C4-2B (cell line): ENCODE data around the gene RBM38.

Source experiments
- H3K27ac ChIP-seq: fragments of 450-650 bp; 2 replicates; pipeline ENCODE4 v1.5.1; 2017
- ZFX ChIP-seq: fragments of 450-650 bp; IDR thresholded peaks from 2 replicates; pipeline ENCODE4 v1.6.1; 2017
- TF ChIP-seq, protein P1 (sequence below): fragments of 450-650 bp; conservative IDR thresholded peaks from 2 replicates; pipeline ENCODE4 v1.5.1; 2017; ENCODE audit warnings: mild to moderate bottlenecking

Gene RBM38

DNA sequence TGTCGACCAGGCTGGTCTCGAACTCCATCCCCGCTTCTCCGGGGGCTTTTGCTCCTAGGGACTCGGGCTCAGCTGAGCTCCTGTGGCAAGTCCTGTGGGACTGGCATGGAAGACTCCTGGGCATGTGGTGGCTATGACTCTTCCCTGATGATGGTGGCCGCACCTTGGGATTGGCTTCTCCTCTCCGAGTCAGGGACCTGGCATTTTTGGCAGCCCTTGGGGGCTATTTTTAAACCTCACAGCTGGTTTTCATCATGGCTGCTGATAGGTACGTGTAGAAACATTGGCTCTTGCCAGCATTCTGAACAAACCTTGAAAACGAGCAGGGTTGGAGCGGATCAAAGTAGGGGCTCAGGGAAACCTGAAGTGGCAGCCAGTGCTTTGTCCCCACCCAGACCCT lies 54.1 kb downstream of the RBM38 start:
- no peak overlapping the region for H3K27ac ChIP-seq
- TF ChIP-seq ZFX: no peak
- TF ChIP-seq, protein P1, sequence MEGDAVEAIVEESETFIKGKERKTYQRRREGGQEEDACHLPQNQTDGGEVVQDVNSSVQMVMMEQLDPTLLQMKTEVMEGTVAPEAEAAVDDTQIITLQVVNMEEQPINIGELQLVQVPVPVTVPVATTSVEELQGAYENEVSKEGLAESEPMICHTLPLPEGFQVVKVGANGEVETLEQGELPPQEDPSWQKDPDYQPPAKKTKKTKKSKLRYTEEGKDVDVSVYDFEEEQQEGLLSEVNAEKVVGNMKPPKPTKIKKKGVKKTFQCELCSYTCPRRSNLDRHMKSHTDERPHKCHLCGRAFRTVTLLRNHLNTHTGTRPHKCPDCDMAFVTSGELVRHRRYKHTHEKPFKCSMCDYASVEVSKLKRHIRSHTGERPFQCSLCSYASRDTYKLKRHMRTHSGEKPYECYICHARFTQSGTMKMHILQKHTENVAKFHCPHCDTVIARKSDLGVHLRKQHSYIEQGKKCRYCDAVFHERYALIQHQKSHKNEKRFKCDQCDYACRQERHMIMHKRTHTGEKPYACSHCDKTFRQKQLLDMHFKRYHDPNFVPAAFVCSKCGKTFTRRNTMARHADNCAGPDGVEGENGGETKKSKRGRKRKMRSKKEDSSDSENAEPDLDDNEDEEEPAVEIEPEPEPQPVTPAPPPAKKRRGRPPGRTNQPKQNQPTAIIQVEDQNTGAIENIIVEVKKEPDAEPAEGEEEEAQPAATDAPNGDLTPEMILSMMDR: no peak

DNA sequence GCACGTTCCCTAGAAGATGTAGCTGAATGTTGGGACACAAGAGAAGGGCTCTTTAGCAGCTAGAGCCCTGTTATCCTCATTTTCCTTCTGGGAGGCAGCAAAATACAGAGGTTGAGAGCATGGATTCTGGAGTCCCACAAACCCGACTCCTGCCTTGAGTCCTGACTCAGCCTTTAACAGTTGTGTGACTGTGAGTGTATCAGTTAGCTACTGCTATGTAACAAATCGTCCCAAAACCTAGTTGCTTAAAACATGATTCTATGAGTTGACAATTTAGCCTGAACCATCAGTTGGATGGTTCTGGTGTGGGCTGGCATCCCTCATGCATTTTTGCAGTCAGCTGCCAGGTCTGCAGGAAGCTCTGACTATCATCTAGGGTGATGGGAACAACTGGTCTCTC lies 54.6 kb downstream of the RBM38 start:
- H3K27ac ChIP-seq: no peak overlapping the region
- no peak for TF ChIP-seq ZFX
- TF ChIP-seq, protein P1: no peak

DNA sequence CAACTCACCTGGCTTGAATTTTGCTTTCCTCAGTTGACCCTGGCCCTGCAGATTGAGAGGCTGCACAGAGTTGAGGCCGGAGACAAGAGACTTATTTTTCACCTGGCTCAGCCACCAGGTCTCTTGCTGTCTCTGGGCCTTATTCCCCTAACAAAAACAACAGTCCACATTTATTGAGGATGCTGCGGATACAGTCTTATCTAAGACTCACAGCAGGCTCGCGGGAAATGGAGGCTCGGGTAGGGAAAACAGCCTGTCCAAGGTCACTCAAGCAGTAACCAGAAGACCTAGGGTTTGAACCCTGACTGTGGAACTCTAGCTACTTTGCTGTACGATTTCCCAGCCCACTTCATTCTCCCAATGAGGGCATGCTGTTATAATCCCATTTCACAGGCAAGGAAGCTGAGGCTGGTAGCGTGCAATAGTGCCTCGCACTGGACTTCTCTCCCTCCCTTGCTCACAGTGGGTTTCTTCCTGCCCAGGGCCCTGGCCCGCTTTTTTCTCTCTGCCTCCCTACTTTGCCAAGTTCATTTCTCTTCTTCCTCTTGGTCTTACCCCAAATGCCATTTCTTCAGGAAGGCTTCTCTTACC lies 57.7 kb downstream of the RBM38 start:
- TF ChIP-seq ZFX: no peak
- TF ChIP-seq, protein P1: no peak
- no peak overlapping the region for H3K27ac ChIP-seq

DNA sequence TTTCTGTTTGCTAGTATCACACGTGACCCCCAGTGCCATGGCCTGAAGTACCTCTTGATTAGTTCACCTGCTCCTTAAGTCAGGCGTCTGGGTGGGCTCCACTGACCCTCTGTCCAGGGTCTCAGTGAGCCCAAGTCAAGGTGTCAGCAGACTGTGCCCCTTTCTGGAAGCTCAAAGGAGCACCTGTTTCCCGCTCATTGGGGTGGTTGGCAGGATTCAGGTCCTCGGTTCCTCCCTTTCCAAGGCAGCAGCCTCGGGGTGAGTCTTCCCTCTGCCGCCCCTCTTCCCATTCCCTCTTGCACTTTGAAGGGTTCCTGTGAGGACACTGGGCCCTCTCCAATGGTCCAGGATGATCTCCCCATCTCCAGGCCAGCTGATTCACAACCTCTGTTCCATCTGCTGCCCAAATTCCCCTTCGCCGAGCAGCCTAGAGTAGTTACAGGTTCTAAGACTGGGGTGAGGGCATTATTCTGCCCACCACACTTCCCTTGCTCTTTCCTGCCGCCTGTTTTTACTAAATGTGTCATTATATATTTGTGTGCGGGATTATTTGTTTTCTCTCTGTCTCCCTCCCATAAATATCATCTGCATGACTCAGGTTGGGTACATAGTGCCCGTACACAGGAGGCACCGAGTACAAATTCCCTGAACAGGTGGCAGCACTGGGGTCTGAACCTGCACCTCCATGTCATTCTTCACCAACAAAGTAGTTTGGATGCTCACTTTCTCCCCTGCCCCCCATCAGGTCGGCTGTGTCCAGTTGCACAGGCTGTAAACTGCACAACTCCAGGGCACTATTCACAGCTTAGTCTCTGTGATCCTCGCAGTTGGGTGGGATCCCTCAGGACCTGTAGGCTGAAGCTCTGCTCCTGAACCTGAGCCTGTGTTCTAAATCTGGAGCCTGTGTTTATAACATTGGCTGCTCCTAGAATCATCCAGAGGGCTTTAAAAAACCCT lies 58.5 kb downstream of the RBM38 start:
- H3K27ac ChIP-seq: no peak overlapping the region
- TF ChIP-seq, protein P1: no peak

DNA sequence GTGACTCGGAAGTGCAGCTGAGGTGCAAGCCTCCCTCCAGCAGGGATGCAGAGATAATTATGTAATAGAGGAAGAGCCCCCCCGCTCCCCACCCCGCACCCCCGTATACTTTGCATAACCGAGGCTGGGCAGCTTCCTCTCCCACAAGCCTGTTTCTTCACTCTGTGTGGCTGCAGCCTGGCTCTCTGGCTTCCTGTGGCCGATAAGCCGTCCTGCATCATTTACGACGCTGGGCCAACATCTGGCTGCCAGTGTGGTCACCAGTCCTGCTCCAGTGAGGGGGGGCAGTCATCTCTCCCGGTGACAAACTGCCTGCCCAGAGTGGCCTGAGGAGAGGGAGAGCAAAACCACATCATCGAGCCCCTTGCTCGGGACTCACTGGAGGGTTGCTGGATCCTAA lies 59.2 kb downstream of the RBM38 start:
- H3K27ac ChIP-seq: no peak overlapping the region

DNA sequence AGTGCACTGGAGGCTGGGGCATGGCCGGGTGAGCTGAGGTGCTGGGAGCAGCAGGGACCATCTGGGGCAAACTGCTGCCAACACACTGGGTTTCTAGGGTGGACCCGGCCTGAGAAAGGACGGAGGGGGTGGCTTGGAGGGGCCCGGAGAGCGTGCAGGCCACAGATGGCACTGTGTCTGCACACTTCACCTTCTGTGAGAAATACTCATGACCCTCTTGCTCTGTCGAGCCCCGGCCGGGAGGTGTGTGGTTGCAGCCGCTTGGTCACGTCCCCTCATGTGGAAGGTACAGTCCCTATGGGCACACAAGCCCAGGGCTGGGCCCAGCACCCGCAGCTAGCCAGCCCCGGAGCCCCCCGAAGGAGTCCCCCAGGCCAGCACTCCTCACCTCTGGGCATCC lies 59.7 kb downstream of the RBM38 start:
- TF ChIP-seq ZFX: no peak
- TF ChIP-seq, protein P1: no peak
- H3K27ac ChIP-seq: no peak overlapping the region

More for the DNA sequence above, 59.2 kb downstream of the RBM38 start:
- no peak for TF ChIP-seq ZFX
- TF ChIP-seq, protein P1: no peak

DNA sequence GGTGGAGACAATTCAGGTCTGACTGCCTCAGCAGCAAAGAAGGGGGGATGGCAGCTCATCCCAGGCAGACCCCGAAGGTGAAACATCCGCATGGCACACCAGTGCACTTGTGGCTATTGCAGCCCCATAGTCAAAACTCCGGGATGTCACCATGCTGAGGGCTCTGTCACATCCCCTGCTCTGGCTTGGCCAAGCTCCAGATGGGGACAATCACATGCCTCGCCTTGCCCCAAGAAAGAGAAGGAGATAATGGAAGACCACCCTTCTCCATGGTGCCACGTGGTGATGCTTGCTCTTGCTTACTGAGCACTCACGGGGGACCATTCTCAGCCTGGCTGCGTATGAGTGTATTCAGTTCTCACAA lies 60.2 kb downstream of the RBM38 start:
- no peak overlapping the region for H3K27ac ChIP-seq
- TF ChIP-seq ZFX: no peak
- TF ChIP-seq, protein P1: no peak
